HG03066 (cell line): Measurements from ENCODE around the gene SRRM2.
A peak's percentile ranks its signal among the peaks of the same experiment; 100 is the strongest.
"Not testable (repeated sequence)": the region's sequence is repeated elsewhere in the genome, so short reads cannot be mapped to it uniquely, and the experiment has no call there.

Source experiments
- ATAC-seq: cut with Tn5 transposase; IDR thresholded peaks from one replicate; pipeline ENCODE4 v1.9.1; 2021; ENCODE audit warnings: low read depth; ENCODE audit not compliant: unreplicated experiment

The SRRM2 gene

DNA sequence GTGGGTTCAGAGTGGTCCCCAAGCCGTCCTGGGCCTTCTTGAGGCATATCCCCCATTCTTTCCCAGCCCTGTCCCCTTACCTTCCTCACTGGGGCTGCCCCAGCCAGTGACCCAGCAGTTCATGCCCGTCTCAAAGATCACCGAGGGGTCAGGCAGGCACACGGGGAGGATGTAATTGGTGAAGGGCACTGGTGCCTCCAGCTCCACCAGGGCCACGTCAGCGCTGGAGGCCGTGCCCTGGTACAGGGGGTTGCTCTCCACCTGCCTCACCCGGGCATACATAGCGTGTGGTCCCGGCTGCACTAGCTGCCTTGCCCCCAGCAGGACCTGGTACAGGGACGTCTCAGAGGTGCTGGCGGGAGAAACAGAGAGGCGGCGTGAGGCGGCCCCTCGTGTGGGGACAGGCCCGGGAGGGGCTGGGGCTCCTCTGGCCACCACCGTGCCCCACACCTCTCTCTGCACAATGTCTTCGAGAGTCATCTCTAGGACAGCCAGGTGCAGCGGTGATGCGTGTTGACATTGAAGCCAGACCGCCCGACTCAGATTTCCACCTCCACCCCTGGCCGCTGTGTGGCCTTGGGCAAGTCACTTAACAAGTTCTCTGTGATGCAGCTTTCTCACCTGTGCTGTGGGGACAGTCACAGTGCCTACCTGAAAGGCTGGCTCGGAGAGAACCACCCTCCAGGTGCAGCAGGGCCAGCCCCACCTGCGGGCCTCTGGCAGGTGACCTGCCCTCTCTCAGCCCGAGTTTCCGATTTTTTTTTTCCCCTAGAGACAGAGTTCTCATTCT lies 38.3 kb upstream of the SRRM2 start:
- ATAC-seq = no peak

DNA sequence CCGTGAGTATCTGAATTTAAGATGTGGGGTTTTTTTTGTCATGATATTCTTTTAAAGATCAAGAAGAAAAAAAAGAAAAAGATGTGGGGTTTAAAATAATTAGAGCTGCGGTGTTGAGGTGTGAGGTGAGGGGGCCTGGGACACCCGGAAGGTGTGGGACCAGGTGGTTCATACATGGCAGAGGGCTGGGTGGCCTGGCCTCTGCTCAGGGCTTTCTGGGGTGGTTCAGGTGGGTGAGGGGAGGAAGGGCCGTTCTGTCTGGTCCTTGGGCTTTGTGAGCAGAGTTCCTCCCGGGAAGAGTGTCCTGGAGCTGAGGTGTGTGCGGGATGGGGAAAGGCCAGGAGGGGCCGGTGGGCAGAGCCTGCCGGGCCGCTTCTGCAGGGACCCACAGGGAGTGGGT lies 37.4 kb upstream of the SRRM2 start:
- no peak for ATAC-seq

- ATAC-seq = no peak
Observed at GRCh38 chr16:2715519-2715918, 36.9 kb upstream of the SRRM2 start.

DNA sequence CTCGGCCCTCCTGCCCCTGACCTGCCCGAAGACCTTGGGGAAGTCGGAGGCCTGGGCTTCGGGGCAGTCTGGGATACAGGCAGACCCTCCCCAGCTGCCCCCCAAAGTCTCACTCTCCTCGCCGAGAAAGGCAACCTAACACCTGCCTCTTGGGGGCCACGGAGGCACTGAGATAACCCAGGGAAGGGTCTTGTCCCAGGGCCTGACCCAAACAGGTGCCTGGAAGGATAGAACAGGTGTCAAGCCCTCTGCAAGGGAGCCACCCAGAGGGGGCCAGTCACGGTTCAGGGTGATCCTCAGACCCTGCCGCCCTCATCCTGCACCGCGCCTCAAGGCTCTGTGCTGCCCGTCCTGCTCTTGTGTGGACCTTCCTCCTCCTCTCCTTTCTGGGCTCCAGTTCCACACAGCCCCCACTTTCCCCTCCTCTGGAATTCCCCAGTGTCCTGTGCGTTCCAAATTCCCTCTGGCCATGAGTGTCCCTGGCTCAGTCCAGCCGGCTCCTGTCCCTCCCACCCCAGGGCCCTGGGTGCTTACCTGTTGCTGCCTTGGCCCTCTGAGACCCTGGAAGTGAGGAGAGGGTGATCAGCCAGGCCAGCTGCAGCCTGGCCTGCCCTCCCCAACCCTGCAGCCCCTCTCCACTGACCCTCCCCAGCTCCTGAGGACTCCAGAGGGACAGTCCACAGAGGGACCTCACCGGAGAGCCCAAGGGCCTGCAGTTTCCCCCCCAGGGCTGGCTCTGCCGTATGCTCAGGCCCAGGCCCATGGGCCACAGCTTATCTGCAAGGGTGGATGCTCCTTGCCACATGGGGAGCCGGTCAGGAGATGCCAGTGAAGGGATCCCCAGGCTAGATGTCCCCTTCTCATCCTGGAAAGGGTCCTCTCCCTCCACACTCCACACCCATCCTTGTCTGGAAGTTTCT lies 36.2 kb upstream of the SRRM2 start:
- no peak for ATAC-seq

DNA sequence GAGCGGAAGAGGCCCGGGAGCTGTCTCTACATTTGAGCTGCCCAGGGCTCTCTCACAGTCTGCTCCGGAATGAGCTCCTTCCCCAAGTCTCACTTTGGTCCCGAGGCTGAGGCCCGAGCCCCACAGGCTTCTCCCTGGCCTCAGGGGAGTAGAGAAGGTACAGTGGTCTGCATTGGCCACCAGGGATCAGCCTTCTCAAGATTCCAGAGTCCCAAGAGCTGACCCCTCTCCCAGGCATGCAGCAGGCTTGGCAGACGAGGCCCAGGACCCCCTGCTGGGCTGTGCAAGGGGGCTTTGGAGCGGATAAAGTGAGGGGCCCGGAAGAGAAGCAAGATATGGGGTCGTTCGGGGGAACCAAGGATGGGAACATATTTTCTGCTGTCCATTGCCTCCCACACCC lies 35.5 kb upstream of the SRRM2 start:
- ATAC-seq = no peak

- no peak for ATAC-seq
Observed at GRCh38 chr16:2717383-2718263, 34.8 kb upstream of the SRRM2 start.

DNA sequence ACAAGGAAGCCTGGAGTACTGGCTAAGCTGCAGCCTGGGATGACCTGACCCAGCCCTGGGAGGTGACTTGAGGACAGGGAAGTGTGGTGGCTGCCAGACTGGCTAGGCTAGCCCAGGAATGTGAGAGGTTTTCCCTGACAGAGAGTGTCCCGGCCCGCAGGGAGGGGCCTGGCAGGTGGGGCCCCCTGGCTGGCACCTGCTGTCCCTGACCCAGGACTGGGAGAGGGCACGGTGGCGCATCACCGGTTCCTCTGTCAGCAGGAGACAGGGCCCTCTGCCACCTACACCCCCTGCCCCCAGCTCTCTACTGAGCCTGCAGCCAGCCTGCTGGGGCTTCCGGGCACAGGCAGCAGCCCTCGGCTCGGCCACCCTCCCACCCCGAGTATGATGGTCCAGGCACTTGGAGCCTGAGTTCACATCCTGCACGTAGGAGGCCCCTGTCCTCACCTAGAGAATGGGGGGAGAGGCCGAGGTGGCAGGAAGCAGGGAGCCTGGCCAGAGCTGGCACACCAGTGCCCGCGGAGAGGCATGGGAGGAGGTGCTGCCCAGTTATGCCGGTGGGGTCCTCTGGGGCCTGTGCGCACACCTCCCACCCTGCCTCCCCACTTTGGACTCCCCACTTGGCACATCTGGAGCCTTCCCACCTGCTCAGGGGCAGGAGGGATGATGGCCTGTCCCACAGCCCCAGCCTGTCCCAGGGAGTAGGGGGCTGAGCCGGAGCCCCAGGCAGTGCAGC lies 32.9 kb upstream of the SRRM2 start:
- ATAC-seq = no peak

- no peak for ATAC-seq
Observed at GRCh38 chr16:2720064-2720457, 32.4 kb upstream of the SRRM2 start, which contains the start of gene PRSS27. PRSS27 (minus strand) TSS chr16:2720224; CDS start chr16:2720160, 64 bp downstream.

DNA sequence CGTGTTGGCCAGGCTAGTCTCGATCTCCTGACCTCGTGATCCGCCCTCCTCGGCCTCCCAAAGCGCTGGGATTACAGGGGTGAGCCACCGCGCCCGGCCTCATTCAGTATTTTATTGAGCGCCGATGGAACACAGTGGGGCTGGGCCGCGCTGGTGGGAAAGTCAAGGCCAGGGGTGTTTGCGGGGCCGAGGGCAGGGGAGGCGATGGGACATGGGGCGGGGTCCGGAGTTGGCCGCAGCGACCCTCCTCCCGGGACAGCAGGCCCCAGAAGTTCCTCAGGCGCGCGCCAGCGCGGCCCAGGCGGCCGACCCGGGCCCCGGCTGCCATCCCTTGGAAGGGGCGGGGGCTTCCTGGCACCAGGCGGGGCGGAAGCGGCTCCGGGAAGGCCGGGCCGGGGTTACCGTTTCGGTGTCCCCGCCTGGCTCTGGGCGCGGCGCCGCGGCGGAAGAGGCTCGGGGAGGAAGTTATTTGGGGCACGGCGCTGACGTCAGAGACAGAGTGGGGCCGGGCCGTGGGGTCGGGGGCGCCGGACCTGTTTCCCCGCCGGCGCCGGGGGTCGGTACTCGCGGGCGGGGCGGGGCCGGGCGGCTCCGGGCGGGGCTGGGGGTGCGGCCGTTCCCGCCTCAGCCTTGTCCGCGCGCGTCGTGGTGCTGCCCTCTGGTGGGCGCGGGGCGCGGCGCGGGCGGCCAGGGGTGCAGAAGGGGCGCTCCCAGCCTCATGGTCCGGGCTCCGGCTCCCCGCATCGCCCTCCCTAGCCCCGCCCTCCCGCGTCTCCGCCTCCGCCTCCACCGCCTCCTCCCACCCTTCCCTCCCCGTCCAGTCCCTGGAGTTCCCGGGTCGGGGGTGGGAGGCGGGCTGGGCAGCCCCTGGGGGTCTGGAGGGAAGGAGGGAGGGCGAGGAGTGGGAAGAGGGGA lies 31.5 kb upstream of the SRRM2 start:
- ATAC-seq = peak; percentile 59

DNA sequence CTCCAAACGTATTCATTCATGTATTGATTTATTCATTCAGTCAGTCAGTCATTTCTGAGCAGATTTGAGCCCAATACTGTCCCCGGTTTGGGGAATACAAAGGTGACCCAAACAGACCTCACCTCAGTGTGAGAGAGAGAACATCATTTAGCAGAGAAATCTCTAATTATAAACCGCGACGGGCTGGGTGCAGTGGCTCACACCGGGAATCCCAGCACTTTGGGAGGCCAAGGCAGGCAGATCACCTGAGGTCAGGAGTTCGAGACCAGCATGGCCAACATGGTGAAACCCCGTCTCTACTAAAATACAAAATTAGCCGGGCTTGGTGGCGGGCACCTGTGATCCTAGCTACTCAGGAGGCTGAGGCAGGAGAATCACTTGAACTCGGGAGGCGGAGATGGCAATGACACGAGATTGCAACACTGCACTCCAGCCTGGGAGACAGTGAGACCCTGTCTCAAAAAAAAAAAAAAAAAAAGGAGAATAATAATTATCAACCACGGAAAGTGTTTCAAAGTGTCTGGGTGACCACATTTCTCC lies 30.7 kb upstream of the SRRM2 start:
- ATAC-seq = not testable (repeated sequence)

GRCh38 chr16:2724088-2724676 lies 28.3 kb upstream of the SRRM2 start:
- ATAC-seq = no peak

- no peak for ATAC-seq
Observed at GRCh38 chr16:2724816-2725348, 27.6 kb upstream of the SRRM2 start.

- no peak for ATAC-seq
Observed at GRCh38 chr16:2726923-2727322, 25.5 kb upstream of the SRRM2 start.

DNA sequence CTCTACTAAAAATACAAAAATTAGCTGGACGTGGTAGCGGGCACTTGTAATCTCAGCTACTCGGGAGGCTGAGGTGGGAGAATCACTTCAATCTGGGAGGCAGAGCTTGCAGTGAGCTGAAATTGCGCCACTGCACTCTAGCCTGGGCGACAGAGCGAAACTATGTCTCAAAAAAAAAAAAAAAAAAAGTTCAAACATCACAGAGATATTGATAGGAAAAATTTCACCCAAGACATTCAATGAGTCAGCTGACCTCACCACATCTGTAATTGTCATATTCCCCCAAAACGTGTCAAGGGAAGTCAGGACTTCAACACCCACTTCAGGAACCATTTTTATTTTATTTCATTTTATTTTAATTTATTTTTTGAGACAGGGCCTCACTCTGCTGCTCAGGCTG lies 24.4 kb upstream of the SRRM2 start:
- no peak for ATAC-seq

- no peak for ATAC-seq
Observed at GRCh38 chr16:2734844-2735515, 17.5 kb upstream of the SRRM2 start.

DNA sequence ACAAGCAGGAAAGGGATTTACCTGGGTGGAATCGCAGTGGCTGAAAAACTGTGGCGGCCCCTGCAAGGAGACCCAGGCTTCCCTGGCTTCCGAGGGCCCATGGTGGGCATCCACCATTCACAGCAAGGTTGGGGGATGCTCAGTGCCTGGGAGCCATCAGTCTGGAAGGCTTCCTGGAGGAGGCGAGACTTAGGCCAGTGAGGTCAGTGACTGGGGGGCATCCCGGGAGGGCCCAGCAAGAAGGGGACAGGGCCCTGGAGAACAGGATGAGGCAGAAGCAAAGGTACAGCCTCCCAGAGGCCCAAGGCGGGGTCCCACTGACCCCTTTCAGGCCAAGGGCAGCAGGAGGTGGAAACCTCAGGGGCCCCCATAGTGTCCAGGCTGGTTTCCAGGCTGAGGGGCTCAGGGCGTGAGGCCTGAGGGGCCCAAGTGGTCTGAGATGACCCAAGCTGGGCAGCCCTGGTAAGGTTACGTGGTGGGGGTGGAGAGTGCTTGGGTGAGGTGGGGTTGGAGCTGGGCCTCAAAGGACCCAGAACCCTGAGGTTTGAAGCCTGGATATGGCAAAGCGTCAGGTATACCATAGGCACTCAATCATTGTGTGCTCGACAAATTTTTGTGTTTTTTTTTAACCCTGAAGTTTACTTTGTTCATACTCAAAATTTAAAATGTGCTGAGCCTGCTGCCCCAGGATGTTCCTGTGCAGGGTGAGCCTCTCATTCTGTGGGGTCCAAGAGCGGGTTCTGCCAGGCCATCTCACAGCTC lies 15.8 kb upstream of the SRRM2 start:
- no peak for ATAC-seq

DNA sequence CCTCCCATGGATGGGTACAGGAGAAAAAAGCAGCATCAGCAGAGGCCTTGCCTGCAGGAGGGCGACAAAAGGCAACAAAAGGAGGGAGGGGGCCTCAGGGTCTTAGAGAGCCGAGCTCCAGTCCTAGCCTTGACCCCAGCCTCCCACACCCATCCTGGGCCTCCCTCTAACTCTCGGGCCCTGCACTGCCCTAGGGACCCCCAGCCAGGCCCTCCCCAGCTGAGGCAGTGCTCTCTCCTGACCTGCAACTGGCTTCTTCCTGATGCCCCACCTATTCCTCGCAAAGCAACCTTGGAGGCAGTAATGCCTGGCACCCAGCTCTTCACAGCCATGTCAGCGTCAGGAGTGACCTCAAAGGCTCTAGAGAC lies 15.2 kb upstream of the SRRM2 start:
- ATAC-seq = no peak
